RPMI7951 (cell line): ENCODE measurements around the gene TTLL11. TPM values are rescaled to one million over a fixed set of nuclear protein-coding genes. Genes with fewer than 3 reads are reported as not detected.

ENCODE experiments used
- DNase-seq: peaks from one replicate; pipeline ENCODE4 v3.0.0-alpha.2; 2012; ENCODE audit warnings: low read depth
- total RNA-seq: library from RNA; depleted of rRNA; stranded (reverse); fragments of >200 nt; shearing (Covaris generic); gene quantifications from 2 replicates; pipeline ENCODE4 v1.2.3, GENCODE V29; 2014

TTLL11 gene
- total RNA-seq, 1 experiment from 2014 or later, result 0.60 TPM

DNA sequence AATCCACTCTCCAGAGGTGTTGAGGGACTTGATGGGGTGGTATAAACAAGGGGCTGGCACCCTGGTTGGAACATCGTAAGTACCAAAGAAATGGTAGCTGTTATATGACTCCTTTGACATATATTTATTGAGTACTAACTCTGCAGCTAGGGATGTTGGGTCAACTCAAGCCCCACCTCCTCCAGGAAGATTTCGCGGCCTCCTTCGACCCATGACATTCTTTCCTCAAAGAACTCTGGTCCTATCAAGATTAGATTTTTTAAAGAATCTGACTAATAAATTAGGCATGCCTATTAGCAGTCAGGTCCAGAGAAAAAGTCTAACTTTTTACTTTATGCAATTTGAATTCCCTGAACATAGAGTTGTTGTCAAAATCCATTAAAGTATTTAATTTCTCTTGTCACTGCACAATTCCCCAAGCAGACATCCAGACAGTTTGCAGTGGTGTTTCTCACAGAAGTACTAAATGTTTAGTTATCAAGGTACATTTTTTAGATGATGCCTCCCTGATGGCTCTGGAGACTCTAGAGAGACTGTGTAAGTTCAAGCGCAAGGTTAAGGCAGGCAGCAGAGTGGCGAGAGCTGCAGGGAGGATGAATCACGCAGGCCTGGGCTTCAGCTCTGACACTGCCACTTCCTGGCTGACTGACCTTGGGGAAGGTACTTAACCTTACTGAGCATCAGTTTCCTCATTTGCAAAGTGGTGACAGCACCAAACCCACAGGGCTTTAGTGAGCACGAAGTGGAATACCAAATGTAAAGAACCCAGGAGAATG, 209.6 kb downstream of the TTLL11 start:
- peak; percentile 66 for DNase-seq

- no peak for DNase-seq
These were observed 211.1 kb downstream of the TTLL11 start for GRCh38 chr9:121881920-121882500.

- DNase-seq, result no peak
These were observed 212.7 kb downstream of the TTLL11 start for GRCh38 chr9:121880343-121880898.

GRCh38 chr9:121878271-121878822, 214.8 kb downstream of the TTLL11 start:
- no peak for DNase-seq

- peak; percentile 73 for DNase-seq
These were observed 216.3 kb downstream of the TTLL11 start for GRCh38 chr9:121876658-121877271.

DNA sequence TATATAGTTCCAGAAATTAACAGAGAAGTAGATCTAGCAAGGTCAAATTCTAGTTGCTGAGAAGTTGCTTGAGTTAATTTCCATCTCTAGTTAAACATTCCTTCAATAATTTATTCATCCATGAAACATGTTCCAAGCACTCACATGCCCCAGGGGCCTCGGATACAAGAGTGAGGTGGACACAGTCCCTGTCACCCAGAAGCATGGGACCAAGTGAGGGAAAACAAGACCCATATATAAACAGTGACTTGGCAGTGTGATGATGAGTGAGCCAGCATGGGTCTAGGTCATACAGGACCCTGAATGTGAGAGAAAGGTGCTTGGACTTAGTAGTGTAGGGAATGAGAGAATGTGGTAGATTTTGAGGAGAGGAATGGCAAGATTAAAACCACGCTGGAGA, 216.9 kb downstream of the TTLL11 start:
- DNase-seq, result no peak

- DNase-seq, result no peak
These were observed 218.6 kb downstream of the TTLL11 start for GRCh38 chr9:121874524-121874923.

- DNase-seq, result peak; percentile 52
These were observed 221.6 kb downstream of the TTLL11 start for GRCh38 chr9:121871431-121872025.

DNA sequence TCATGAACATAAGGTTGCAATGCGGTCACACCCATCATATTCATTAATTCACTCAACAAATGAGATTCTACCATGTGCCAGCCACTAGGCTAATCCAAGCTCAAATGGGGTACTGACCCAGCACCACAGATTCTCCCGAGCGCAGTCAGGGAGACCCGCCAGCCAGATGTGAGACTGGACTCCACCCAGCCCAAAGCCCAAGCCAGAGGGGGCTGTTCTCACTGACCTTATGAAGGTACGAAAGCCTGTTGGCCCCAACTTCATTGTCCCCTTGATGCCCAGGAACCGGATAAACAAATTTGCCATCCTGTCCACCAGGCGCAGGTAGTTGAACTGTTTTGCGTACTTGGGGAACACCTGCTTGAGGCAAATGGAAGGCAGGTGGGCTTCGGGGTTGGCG, 222.8 kb downstream of the TTLL11 start:
- DNase-seq, result no peak

DNA sequence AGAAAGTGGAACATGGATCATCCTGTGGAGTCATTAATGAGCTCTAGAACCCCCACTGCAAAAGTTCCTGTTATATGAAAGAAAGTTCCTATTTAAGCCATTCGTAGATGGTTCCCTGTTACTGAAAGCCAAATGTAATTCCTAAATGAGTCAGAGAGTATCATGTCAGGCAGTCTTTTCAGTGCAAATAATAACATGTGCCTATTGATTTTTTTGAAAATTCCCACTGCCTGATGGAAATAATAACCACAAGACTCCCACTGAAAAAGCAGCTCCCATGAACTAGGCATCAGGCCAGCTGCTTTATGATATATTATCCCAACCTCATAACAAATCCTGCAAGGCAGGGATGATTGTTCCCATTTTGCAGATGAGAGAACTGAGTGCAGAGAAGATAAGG, 224.5 kb downstream of the TTLL11 start:
- no peak for DNase-seq

DNA sequence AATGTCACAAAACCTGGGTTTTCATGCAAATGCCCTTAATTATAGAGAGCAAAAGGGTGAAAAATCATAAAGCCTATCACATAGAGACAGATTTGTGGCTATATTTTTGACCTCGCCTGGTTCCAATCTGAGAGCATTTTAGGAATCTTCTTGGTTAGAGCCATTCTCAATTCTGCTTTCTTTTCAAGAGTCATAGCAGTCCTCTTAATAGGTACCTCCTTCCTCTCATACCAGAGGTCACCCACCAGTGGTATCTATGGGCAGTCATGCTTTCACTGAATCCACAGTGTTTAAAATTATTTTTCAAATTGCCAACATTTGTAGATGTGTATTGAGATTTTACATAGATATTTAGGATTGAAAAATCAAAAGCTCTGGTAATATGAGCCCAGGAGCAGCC, 226.2 kb downstream of the TTLL11 start:
- no peak for DNase-seq

- no peak for DNase-seq
These were observed 227.2 kb downstream of the TTLL11 start for GRCh38 chr9:121865884-121866283.

DNA sequence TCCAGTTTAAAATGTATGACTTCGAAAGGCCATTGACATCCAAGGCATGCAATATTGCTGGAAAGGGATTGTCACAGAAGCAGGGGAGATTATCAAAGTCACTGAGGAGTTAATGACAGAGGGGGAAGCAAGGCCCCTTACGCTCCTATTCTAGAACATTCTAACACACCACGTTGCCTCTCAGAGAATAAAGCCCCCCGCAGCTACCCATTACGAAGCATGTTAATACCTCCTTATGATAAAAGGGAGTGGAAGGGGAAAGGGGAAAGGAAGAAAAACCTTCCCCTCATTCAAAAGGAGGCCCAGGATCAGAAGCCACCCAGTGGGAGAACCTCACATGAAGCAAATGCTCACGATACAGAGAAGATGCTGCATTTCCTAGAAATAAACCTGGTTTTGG, 228.0 kb downstream of the TTLL11 start:
- DNase-seq, result no peak

DNA sequence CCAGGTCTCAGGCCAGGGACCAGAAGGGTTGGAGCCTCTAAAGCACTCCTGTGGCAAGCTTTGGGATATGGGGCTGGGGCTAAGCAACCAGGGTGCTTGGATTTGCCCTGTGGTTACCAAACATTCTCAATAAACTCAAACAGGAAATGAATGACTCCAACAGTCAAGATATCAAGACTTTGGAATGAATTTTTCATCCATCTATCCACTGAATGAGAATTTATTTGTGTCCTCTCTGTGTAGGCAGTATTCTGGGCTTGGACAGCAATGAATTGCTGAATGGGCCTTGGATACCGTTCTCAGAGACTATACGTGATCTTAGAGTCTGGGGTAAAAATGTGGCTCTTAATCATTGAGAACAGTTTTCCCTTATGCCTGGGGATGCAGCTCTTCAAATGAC, 229.2 kb downstream of the TTLL11 start:
- no peak for DNase-seq

GRCh38 chr9:121862371-121863332, 230.5 kb downstream of the TTLL11 start:
- no peak for DNase-seq

DNA sequence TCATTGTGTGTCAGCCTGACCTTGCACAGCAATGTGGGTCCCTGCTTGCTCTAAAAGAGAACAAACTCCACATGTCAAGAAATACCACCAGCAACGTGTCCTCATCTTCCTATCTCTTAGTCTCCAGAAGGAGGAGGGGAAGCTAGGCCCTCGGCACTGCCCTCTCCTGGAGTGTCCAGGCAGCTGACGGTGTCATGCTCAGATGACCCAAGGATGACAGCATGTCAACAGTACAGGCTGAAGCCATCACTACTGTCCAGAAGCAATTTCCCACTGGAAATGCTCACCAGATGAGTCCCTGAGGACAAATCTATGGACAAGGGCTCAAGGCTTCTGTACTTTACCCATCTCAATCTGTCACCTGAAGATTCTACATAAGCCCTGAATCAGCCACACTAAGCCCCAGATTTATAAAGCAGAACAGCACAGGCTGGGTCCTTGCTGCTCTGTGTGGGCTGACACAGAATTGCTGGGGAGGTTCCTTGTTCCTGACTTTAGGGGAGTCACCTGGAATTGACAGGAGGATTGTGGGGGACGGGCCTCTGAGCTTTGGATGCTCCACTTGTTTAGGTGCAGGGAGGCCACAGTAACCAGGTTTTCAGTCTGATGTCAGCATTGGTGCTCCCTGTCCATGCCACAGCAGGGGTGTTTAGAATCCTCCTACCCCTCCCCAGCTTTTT, 231.5 kb downstream of the TTLL11 start:
- peak; percentile 19 for DNase-seq

DNA sequence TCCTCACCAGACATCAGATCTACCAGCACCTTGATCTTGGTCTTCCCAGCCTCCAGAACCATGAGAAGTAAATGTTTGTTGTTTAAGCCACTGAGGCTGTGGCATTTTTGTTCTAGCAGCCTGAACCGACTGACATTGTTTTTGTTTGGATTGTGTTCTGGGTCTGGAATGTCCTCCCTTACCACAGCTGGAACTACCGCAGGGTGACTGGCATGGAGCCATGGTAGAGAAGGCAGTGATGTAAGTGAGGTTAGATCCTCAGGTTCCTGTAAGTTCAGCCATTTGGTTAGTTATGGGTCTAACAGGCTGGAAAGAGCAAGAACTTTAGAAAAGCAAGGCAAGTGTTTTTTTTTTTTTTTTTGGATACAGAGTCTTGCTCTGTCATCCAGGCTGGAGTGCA, 232.4 kb downstream of the TTLL11 start:
- peak; percentile 85 for DNase-seq

DNA sequence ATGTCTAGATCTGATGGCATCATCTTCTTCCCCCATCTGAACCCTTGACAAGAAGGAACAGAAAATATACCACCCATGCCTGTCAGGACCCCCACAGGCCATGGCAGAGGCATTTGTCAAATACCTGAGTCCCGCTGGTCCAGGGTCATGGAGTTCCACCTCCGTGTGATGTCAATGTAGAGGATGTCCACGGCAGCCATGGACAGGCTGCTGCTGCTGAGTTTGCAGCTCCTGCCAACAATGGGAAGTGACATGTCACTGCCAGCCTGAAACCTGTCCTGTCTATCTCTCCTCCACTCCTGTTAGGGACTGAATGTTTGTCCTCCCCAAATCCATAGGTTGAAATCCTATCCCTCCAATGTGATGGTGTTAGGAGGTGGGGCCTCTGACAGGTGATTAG, 232.9 kb downstream of the TTLL11 start:
- no peak for DNase-seq

DNA sequence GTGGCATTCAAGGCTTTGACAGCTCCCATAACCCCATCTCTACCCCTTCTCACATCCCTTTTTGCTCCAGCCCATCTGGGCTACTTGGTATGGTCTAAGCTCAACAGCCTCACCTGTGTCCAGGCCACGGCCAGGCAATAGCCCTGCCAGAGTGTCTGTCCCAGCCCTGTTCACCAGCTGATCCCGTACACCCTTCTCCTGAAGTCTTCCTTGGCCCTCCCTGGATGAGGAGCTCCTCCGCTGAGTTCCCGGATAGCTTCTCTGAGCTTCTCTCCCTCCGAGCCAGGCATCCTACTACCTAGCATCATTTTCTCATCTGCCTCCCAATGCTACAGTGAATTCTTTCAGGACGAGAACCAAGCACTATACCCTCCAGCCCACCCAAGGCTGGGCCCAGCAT, 233.5 kb downstream of the TTLL11 start:
- no peak for DNase-seq

GRCh38 chr9:121858788-121859187, 234.3 kb downstream of the TTLL11 start:
- no peak for DNase-seq
